Measurements from ENCODE around the gene DNMT3B. TPM values are rescaled to one million over a fixed set of nuclear protein-coding genes. Genes with fewer than 3 reads are reported as not detected.
"Not testable (repeated sequence)": the region's sequence is repeated elsewhere in the genome, so short reads cannot be mapped to it uniquely, and the experiment has no call there.

DNMT3B gene
- polyA plus RNA-seq (ENCODE audit: insufficient read length): 5.0 TPM

DNA sequence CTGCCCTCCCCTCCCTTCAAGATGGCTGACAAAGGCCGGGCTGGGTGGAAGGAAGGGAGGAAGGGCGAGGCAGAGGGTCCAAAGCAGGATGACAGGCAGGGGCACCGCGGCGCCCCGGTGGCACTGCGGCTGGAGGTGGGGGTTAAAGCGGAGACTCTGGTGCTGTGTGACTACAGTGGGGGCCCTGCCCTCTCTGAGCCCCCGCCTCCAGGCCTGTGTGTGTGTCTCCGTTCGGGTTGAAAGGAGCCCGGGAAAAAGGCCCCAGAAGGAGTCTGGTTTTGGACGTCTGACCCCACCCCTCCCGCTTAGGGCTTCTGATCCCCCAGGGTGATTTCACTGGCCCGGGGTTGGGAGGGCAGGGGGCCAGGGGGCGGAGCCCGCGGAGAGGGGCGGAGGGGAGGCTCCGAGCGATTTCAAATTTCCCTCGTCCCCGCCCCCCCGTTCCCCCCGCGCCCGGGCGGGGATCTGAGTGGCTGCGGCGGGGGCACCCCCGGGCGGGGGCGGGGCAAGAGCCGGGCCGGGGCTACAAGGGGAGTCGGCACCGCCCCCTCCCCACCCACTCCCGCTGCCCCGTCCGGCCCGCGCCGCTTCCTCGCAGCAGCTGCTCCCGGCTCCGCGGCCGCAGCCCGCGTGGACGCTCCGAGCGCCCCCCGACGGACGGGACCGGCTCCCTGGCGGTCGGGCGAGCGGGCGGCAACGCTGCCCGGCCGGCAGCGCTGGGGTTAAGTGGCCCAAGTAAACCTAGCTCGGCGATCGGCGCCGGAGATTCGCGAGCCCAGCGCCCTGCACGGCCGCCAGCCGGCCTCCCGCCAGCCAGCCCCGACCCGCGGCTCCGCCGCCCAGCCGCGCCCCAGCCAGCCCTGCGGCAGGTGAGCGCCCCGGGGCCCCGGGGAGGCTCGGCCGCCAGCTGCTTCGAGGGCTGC lies at the start of gene DNMT3B:
TSS of gene DNMT3B (plus strand) at position 555 of the 923 bp plus-strand sequence. CDS start 17,939 bp downstream, outside the sequence.
- peak; percentile 78 for DNase-seq

DNA sequence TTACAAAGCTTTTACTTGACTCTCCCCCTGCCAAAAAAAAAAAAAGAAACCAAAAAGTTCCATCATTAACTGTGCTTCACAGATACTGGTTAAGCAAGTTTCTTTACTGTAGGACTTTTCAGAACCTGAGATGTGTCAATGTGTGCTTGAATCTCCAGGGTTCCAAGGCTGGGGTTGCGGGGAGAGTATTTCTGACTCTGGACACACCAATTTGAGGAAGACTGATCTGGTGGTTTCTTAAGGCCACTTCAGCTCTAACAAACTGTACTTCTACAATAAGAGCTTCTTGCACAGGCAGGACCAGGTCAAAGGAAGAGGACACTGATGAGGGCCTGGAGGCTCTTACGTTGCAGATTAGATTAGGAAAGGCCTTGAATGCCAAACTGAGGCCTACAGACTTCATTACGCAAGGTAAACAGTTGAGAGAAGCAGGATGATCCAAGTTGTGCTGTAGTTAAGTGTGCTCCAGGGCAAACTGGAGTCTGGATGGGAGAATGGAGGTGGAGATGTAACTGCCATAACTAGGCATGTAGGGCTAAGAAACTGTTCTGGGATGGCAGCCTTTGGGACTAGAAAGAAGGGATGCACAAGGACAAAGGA lies 43.3 kb upstream of the DNMT3B start:
- DNase-seq: no peak

DNA sequence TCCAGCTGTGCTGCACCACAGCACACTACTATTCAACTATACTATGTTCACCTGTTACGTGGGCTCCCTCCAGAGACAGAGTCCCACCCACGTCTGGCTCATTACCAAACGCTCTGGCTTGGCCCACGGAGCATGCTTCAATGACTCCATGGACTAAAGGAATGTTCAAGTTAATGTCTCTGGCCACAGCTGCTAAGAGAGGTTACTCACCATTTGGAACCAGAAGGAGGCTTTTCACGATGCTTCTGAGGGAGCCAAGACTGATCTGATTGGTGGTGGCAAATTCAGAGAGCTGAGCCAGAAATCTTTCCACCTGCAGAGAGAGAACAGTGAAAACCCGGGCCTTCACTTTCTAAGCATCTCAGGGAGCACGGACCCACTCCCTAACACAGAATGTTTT lies 34.5 kb upstream of the DNMT3B start:
- no peak for DNase-seq

DNA sequence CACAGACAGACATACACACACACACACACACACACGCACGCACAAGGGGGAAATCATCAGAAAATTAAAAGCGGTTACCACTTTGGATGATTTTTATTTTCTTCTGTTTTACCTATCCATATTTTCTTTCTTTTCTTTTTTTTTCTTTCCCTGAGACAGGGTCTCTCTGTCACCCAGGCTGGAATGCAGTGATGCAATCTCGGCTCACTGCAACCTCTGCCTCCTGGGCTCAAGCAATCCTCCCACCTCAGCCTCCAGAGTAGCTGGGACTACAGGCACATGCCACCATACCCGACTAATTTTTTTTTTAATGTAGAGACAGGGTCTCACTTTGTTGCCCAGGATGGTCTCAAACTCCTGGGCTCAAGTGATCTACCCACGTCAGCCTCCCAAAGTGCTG lies 33.8 kb upstream of the DNMT3B start:
- not testable (repeated sequence) for DNase-seq

DNA sequence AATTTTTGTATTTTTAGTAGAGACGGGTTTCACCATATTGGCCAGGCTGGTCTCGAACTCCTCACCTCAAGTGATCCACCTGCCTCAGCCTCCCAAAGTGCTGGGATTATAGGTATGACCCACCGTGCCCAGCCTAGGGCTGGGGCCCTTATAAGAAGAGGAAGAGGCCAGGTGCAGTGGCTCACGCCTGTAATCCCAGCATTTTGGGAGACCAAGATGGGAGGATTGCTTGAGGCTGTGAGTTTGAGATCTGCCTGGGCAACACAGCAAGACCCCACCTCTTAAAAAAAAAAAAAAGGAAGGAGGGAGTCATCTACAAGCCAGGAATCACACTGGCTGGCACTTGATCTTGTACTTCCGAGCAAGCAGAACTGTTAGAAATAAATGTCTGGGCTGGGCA lies 32.9 kb upstream of the DNMT3B start:
- DNase-seq: not testable (repeated sequence)

DNA sequence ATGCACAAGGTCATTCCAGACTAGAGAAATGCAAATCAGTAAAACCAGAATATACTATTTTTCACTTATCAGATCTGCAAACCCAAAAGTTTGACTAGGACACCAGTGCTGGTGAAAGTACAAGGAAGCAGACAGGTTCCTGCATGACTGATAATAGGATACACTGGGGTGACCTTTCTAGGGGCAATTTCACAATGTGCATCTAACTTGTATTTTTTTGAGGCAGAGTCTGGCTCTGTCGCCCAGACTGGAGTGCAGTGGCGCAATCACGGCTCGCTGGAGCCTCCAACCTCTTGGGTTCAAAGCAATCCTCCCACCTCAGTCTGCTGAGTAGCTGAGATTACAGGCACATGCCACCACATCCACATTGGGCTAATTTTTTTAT lies 30.3 kb upstream of the DNMT3B start:
- no peak for DNase-seq

DNA sequence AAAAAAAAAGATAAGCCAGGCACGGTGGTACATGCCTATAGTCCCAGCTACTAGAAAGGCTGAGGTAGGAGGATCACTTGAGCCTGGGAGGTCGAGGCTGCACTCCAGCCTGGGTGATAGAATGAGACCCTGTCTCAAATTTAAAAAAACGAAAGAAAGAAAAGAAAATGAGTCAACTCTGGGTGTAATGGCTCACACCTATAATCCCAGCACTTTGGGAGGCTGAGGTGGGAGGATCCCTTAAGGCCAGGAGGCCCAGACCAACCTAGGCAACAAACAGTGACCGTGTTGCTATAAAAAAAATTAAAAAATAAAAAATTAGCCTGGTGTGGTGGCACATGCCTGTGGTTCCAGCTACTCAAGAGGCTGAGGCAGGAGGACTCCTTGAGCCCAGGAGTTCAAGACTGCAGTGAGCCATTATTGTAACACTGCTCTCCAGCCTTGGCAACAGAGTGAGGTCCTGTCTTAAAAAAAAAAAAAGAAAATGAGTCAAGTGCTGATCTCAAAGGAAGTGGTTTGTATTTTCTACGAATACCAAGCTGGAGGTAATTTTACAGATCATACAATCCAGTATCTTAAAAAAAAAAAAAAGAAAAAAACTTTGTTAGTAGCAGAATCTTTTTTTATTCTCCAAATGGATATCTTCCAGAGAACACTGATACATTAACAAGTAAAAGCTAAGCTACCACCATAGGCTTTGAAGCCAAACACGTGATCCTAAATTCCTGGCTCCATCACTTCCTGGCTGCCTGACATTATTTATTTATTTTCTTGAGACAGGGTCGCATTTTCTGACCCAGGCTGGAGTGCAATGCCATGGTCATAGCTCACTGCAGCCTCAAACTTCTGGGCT lies 24.6 kb upstream of the DNMT3B start:
- DNase-seq: no peak

DNA sequence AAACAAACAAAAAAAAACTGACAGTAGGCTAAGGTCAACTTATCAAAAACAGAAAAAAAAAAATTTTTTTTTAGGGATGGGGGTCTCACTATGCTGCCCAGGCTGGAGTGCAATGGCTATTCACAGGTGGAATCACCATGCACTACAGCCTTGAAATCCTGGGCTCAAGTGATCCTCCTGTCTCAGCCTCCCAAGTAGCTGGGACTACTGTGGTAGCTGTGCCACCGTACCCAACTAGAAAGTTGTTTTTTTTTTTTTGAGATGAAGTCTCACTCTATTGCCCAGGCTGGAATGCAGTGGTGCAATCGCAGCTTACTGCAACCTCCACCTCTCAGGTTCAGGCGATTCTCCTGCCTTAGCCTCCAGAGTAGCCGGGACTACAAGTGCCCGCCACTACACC lies 21.0 kb upstream of the DNMT3B start:
- DNase-seq: no peak

DNA sequence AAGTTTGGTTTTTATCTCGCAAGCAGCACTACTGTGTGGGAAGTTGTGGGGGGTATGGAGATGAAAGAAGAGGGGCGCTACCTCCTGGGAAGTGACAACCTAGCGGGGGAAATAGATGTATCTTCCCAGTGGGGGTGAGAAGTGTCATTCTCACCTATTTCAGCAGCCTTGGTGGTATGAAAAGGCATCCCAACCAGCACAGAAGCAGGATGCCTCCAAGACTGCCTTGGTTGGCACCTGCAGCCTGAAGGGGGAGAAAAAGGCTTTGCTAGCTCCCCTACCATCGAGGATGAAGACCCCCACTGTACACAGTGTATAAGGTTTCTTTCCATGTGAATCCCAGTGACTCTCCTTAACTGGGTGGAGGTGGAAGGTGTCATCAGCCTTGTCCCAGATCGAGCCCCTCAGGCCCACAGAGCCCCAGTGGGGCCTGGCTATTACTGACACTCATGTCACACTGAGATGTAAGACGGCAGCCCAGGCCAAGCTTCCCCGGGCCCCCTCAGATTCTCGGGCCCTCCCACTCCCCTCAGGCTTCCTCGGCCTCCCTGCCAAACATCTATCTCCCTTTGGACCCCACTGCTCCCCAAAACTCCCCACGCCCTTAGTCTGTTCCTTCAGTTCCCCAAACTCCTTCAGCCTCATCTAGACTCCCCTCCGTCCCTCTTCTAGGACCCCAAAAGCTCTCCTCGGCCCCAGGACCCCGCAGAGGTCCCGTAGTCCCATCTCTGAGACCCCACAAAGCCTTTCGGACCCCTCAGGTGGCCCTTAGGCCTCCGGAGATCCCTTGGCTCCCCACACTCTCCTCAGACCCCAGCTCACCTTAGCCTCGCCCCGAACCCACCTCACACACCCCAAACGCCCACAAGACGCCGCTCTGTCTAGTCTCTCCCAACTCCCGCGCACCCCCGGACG lies 19.6 kb upstream of the DNMT3B start:
- DNase-seq: no peak

DNA sequence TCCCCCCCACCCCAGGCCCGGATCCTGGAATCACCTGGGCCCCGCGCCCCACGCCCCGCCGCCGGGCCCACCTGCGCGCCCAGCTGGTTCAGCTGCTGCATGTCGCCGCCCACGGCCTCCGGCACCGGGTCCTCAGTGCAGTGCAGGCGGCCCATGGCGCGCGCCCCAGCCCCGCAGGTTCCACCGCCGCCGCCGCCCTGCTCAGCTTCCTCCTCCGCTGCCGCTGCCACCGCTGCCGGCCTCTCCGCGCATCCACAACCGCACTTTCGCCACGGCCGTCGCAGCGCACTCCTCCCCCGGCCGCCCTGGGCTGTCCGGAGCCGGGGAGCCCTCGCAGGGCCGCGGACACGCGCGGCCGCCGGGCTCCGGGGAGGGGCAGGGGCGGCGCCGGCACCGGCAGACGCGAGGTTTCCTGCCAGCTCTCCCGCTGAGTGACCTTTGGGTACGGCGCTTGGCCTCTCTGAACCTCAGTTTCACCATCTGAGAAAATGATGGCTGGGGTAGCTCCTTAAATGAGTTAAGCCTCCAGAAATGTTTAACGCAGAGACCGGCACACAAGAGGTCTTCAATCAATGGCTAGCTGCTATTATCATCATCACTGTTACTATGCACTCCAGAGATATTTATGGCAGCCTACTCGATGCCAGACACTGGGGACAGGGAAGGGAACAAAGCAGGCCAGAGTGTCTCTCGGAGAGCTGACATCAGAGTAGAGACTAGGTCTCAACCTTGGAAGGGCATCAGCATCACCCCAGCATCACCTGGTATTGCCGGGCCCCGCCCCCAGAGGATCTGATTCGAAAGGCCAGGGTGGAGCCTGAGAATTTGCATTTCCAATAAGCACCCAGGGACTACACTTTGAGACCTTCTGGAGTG lies 18.7 kb upstream of the DNMT3B start, which contains the start of gene COMMD7:
TSS of gene COMMD7 (minus strand) at position 231 of the 876 bp plus-strand sequence. CDS start at position 155, 76 bp downstream.
- DNase-seq: peak; percentile 63

DNA sequence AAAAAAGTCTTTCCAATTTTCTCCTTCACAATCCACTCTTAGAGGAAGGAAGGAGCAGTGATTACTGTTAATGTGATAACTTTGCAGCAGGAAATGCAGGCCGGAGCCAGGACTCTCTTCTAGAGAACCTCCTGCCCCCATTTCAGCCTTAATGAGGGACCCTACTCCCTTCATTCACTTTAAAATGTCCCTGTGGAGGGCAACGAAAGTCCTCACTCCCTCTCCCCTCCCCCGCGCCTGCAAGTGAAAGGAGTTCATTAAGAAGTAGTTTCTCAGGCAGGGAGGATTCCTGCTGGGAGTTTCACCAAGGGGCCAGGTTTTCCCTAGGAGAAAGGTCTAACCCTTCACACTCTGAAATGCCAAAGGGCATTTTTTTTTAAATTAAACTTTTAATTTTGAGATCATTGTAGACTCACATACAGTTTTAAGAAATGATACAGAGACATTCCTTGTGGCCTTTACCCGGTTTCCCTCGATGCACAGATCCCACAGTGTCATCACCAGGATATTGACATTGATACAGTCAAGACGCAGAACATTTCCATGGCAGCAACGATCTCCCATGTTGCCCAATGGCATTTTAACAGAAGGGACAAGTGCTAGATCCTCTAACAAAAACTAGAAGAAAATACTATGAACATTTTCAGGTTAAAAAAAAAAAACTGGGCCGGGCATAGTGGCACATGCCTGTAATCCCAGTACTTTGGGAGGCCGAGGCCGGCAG lies 12.1 kb upstream of the DNMT3B start:
- DNase-seq: no peak

DNA sequence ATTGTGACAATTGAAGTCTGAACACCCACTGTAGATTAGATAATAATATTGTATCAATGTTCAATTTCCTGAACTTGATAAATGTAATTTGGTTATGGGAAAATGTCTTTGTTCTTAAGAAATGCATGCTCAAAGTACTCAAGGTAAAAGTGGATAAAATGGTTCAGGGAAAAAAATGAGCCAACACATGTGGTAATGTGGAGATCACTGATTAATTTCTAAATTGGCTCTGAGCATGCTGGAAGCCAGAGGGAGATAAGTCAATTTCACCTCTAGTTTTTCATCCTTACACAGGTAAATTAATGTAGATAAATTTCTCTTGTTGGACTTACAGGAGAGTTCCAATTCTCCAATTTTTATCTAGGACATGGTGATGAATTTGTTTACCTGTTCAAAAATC lies 10.9 kb upstream of the DNMT3B start:
- no peak for DNase-seq

DNA sequence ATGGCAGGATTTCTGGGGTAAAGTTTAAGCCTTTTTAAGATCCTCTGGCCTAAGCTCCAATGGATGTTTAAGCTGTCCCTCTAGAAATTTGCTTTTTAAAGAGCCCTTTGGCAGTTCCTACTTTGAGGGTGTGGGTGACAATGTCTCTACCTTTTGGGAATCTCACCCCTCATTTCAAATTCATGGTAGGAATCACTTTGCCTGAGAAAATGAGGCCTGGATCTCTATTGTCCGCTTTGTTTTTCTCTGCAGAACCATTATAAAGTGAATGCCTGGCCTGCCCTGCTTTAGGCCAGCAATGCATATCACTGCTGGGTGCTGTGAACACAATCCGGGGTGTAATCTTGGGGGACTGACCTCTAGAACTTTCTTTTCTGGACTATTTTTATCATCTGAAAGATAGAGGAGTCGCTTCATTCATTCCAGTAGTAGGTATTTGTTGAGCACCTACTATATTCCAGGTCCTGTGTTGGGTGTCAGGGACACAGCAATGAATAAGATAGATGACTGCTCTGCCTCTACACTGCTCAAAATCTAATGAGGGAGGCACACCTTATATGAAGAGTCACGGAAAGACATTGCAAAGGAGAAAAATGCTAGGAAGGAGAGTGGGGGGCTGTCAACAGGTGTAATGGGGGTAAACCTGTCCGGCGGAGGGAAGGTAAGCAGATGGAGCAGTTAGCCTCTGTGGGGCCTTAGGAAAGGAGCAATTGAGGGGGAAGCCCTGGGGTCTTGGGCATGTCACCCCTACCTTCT lies 10.3 kb upstream of the DNMT3B start:
- no peak for DNase-seq

DNA sequence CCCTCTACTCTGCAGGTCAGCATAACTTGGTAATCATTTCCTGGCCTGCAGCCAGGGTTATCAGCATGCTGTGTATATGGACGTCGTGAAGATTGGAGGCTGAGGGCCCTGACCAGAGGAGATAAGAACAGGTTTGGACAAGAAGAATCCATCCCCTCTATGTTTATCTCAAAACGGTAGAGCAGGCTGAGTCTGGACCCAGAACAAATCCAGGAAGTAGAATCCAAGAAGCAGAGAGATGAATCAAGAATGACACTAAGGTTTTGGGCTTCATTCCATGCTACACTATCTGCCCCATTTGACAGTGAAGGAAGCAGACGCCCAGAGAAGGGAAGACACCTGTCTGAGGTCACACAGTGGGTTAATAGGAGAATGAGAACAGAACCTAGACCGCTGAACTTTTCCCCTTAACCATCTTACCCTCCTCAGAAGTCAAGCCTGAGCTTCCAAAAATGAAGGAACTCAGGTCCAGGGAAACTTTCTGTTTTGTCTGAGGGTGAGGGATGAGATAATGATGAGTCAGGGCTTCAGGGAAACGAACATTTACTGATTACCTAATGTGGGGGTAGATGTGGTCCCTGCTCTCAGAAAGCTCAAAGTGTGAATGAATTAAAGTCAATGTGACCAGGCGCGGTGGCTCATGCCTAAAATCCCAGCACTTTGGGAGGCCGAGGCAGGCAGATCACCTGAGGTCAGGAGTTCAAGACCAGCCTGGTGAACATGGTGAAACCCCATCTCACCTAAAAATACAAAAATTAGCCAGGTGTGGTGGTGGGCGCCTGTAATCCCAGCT lies 9.5 kb upstream of the DNMT3B start:
- DNase-seq: no peak

DNA sequence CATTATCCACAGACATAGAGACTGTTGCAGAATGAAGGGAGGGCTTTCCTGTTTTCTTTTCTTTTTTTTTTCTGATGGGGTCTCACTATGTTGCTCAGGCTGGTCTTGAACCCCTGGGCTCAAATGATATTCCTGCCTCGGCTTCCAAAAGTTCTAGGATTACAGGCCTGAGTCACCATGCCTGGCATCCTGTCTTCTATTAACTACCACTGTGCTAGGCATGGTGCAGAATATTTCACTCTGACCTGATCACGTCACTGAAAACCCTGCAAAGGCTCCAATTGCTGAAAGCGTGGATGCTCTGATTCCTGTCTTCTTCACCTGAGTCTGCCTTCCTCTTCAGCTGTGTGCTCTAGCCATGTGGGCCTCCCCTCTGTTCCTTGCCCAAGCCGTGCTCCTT lies 8.5 kb upstream of the DNMT3B start:
- no peak for DNase-seq

DNA sequence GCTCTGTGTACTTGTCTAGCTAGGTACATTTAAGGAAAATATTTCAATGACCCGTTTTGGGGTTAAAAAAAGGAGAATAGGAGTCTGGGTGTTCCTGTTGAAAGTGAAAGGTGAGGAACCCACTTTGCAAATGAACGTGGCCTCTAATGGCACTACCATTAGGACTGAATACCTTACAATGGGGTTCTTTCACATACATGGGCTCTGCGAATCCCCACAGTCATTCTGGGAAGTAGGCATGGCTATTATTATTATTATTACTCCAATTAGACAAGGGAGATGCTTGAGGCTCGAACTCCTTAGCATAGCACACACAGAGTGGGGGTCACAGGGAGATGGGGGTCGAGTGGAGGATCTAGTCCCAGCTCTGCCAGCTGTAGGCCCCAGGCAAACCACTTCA lies 6.0 kb upstream of the DNMT3B start:
- DNase-seq: no peak

DNA sequence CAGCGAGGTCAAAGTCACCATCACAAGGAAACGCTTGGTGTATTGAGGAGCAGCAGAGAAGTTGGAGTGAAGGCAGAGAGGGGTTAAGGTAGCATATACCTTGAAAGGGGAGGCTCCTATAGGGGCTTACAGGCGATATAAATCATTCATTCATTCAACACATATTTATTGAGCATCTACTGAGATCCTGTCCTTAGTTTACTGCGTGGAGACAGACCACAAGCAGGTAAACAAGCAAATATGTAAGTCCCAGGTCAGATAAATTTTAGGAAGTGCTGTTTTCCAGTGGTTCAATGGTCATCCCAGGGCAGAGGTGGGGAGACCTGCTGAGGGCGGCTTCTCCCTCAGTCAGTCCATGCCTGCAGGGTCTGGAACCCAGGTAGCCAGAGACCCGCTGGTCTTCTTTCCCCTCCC lies 761 bp upstream of the DNMT3B start:
- no peak for DNase-seq

DNA sequence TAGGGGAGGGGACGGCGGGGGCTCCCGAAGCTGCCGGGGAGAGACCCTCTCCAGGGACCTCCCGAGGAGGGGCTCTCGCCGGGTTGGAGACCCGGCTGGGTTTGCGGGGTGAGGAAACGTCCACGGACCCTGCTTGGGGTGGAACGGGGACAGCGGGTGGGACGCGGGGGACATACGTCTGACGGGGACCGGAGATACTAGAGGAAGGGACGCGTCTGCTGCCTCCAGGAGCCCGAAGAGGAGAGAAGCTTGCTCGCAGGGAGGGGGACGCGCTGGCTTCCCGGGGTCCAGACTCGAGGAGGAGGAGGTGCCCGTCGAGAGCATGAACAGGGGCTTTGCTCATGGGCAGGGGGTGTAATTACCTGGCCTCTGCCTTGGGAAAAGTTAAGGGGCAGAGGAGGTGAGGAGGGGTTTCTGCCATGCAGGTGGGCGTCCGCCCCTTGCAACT lies 593 bp downstream of the DNMT3B start:
- DNase-seq: no peak
